HL-60 (cell line): ENCODE data around the gene SLCO4A1.

ENCODE experiments used
- DNase-seq, 2 experiments: peaks; one replicate each; pipeline ENCODE4 v3.0.0-alpha.2; 2010 to 2020; ENCODE audit warnings: low read depth in 1 of 2, low spot score in 1 of 2
- H3K27ac ChIP-seq: fragments of 250-450 bp; sonication (Bioruptor Pico); replicated peaks from 2 replicates; pipeline ENCODE4 v1.5.1; 2020; ENCODE audit warnings: mild to moderate bottlenecking, moderate library complexity
- H3K27me3 ChIP-seq: fragments of 250-450 bp; sonication (Bioruptor Pico); 2 replicates; pipeline ENCODE4 v1.5.1; 2021; ENCODE audit warnings: mild to moderate bottlenecking, moderate library complexity; ENCODE audit not compliant: insufficient read depth, poor library complexity, severe bottlenecking
- H3K4me3 ChIP-seq: replicated peaks from 2 replicates; pipeline ENCODE4 v1.5.1; 2011; ENCODE audit warnings: mild to moderate bottlenecking, control low read depth, low read length; ENCODE audit not compliant: insufficient read depth
- GABPA ChIP-seq: IDR thresholded peaks from 2 replicates; pipeline ENCODE4 v1.6.1; 2012; ENCODE audit warnings: low read depth
- POLR2AphosphoS5 ChIP-seq: IDR thresholded peaks from 2 replicates; pipeline ENCODE4 v1.6.1; 2012; ENCODE audit warnings: low read depth
- SPI1 ChIP-seq: IDR thresholded peaks from 2 replicates; pipeline ENCODE4 v1.6.1; 2012; ENCODE audit warnings: low read depth, mild to moderate bottlenecking, borderline replicate concordance
- TF ChIP-seq, protein P1 (sequence below): IDR thresholded peaks from one replicate; pipeline ENCODE4 v1.5.1; 2011; ENCODE audit warnings: low read length, control low read depth, inconsistent platforms; ENCODE audit not compliant: insufficient read depth
- TF ChIP-seq, protein P2 (sequence below): IDR thresholded peaks from 2 replicates; pipeline ENCODE4 v1.6.1; 2012; ENCODE audit warnings: low read depth; ENCODE audit not compliant: insufficient replicate concordance

Gene SLCO4A1

DNA sequence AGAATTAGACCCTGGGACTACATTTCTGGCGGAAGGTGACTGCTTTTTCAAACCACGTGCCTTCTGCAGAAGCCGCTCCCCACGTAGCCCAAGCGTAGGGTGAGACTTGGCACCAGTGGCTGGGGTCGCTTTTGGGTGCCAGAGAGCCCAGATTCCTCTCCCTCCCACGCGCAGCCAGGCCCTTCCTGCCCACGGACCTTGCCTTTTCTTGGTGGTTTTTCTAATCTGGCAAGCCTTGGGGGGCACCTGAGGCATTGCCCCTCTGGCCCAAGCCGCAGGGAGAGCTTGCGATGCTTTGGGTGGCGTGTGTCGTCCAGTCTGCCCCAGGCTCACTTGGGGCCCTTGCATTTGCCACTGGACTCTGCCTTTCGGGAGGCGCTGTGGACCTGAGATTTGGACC lies 3.3 kb downstream of the SLCO4A1 start:
- DNase-seq = no peak
- H3K27ac ChIP-seq = peak overlapping the region; percentile 41
- H3K27me3 ChIP-seq = no peaks in the 10 kb centered on the region
- TF ChIP-seq POLR2AphosphoS5 (no peak), GABPA (no peak), SPI1 (no peak)
- TF ChIP-seq, protein P1, sequence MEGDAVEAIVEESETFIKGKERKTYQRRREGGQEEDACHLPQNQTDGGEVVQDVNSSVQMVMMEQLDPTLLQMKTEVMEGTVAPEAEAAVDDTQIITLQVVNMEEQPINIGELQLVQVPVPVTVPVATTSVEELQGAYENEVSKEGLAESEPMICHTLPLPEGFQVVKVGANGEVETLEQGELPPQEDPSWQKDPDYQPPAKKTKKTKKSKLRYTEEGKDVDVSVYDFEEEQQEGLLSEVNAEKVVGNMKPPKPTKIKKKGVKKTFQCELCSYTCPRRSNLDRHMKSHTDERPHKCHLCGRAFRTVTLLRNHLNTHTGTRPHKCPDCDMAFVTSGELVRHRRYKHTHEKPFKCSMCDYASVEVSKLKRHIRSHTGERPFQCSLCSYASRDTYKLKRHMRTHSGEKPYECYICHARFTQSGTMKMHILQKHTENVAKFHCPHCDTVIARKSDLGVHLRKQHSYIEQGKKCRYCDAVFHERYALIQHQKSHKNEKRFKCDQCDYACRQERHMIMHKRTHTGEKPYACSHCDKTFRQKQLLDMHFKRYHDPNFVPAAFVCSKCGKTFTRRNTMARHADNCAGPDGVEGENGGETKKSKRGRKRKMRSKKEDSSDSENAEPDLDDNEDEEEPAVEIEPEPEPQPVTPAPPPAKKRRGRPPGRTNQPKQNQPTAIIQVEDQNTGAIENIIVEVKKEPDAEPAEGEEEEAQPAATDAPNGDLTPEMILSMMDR = no peak
- TF ChIP-seq, protein P2, sequence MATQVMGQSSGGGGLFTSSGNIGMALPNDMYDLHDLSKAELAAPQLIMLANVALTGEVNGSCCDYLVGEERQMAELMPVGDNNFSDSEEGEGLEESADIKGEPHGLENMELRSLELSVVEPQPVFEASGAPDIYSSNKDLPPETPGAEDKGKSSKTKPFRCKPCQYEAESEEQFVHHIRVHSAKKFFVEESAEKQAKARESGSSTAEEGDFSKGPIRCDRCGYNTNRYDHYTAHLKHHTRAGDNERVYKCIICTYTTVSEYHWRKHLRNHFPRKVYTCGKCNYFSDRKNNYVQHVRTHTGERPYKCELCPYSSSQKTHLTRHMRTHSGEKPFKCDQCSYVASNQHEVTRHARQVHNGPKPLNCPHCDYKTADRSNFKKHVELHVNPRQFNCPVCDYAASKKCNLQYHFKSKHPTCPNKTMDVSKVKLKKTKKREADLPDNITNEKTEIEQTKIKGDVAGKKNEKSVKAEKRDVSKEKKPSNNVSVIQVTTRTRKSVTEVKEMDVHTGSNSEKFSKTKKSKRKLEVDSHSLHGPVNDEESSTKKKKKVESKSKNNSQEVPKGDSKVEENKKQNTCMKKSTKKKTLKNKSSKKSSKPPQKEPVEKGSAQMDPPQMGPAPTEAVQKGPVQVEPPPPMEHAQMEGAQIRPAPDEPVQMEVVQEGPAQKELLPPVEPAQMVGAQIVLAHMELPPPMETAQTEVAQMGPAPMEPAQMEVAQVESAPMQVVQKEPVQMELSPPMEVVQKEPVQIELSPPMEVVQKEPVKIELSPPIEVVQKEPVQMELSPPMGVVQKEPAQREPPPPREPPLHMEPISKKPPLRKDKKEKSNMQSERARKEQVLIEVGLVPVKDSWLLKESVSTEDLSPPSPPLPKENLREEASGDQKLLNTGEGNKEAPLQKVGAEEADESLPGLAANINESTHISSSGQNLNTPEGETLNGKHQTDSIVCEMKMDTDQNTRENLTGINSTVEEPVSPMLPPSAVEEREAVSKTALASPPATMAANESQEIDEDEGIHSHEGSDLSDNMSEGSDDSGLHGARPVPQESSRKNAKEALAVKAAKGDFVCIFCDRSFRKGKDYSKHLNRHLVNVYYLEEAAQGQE = no peak
- H3K4me3 ChIP-seq = no peak overlapping the region

DNA sequence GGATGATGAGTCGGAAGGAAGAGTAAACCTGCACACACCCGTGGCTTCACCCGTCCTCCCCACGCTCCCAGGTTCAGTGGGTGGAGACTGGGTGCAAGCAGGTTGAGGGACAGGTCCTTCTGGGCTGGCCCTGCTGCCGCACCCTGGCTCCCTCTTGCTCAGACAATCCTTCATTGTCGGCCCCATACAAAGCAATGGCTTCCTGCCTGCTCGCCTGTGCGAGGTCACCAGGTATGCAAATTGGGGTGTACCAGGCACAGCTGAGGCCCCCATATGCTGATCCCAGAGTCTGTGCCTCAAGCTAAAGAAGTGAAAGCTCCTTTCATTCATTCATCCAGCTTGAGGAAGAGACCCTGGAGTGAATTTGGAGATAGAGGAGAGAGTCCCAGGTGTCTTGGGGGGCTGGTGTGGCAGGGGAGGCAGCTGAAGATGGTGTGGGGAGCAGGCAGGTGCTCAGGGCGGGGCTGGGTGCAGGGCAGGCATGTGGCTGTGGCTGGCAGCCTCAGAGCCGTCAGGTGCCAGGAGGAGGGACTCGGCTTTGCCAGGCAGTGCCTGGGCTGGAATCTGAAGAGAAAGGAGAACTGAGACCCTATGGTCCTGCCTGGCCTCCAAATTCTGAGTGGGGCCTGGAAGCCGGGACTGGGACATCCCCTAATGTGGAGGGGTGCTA lies 4.7 kb downstream of the SLCO4A1 start:
- no peak overlapping the region for H3K4me3 ChIP-seq
- TF ChIP-seq SPI1 = no peak
- TF ChIP-seq POLR2AphosphoS5 = no peak
- no peak for TF ChIP-seq GABPA
- TF ChIP-seq, protein P1 = no peak
- TF ChIP-seq, protein P2 = no peak
- DNase-seq = no peak
- H3K27me3 ChIP-seq = no peaks in the 10 kb centered on the region
- H3K27ac ChIP-seq = no peak overlapping the region

DNA sequence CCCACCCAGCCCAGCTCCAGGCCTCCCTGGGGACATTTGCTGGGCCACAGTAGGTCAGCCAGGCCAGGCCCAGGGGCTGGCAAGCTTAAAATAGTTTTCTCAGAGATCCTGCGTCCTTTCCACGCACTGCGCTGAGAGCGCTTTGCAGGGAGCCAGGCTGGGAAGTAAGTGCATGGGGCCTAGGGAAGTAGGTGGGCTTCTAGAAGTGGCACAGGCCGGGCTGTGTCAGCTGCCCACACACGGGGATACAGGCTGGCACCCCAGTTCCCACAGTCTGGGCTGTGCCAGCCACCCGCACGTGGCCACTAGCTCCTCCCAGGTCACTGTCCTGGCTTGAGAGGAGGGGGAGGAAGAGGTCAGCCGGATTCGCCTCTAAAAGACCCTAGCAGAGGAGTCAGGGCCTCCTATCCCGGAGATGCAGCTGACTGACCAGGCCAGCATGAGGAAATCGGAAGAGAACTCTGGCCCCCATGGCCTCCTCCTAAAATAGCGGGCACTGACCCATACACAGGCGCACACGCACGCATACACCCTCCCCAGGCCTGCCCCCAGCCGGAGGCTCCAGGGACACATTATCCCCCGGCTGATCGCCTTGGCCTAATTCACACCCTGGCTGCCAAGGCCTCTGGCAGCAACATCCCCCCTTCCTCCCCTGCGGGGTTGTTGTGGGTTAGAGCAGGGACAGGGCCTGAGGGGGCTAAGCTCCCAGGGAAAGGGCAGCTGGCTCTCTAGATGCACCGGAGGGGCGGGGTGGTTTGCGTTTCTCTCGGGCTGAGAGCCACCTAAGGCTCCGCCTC lies 5.4 kb downstream of the SLCO4A1 start:
- no peak for TF ChIP-seq POLR2AphosphoS5
- no peak for TF ChIP-seq SPI1
- no peak for TF ChIP-seq GABPA
- TF ChIP-seq, protein P2 = no peak
- TF ChIP-seq, protein P1 = no peak
- DNase-seq = no peak

More for the DNA sequence above, 5.4 kb downstream of the SLCO4A1 start:
- H3K27me3 ChIP-seq = no peaks in the 10 kb centered on the region
- H3K4me3 ChIP-seq = no peak overlapping the region
- H3K27ac ChIP-seq = no peak overlapping the region
